BE2C (cell line): ENCODE measurements around the gene ZBTB7B.
A peak's percentile ranks its signal among the peaks of the same experiment; 100 is the strongest.

ENCODE experiments used
- DNase-seq: peaks from one replicate; pipeline ENCODE4 v3.0.0-alpha.2; 2020
- H3K27me3 ChIP-seq: fragments of 250-450 bp; sonication (Bioruptor Pico); 2 replicates; pipeline ENCODE4 v1.5.1; 2020; ENCODE audit warnings: mild to moderate bottlenecking
- H3K36me3 ChIP-seq: fragments of 250-450 bp; sonication (Bioruptor Pico); 2 replicates; pipeline ENCODE4 v1.5.1; 2020; ENCODE audit warnings: mild to moderate bottlenecking
- H3K4me1 ChIP-seq: fragments of 250-450 bp; sonication (Bioruptor Pico); 2 replicates; pipeline ENCODE4 v1.5.1; 2020
- H3K4me3 ChIP-seq: 2 replicates; pipeline ENCODE4 v1.5.1; 2011; ENCODE audit warnings: low read depth, low read length
- H3K9me3 ChIP-seq: fragments of 250-450 bp; sonication (Bioruptor Pico); 2 replicates; pipeline ENCODE4 v1.5.1; 2020
- CTCF ChIP-seq: IDR thresholded peaks from 2 replicates; pipeline ENCODE4 v1.5.1; 2012; ENCODE audit warnings: mild to moderate bottlenecking, low read depth, low read length

Gene ZBTB7B

GRCh38 chr1:154967331-154967950, 35.2 kb upstream of the ZBTB7B start:
- H3K4me3 ChIP-seq = no peak overlapping the region
- no peak for DNase-seq
- H3K9me3 ChIP-seq = no peaks in the 10 kb centered on the region
- H3K4me1 ChIP-seq = peaks cover 19% of the 10 kb centered on the region
- H3K27me3 ChIP-seq = no peaks in the 10 kb centered on the region
- no peak for TF ChIP-seq CTCF
- peaks cover 40% of the 10 kb centered on the region for H3K36me3 ChIP-seq

- Histone ChIP-seq H3K36me3 (peaks cover 40% of the 10 kb centered on the region), H3K4me1 (peaks cover 18% of the 10 kb centered on the region), H3K9me3 (no peaks in the 10 kb centered on the region), H3K27me3 (no peaks in the 10 kb centered on the region), H3K4me3 (peak overlapping the region; percentile 84)
- no peak for TF ChIP-seq CTCF
- peak; percentile 80 for DNase-seq
Observed at GRCh38 chr1:154968731-154969130, 33.9 kb upstream of the ZBTB7B start.

GRCh38 chr1:154969246-154969645, 33.4 kb upstream of the ZBTB7B start:
- DNase-seq = no peak
- TF ChIP-seq CTCF = no peak
- Histone ChIP-seq H3K36me3 (peaks cover 40% of the 10 kb centered on the region), H3K4me1 (peaks cover 18% of the 10 kb centered on the region), H3K4me3 (peak overlapping the region; percentile 84), H3K9me3 (no peaks in the 10 kb centered on the region), H3K27me3 (no peaks in the 10 kb centered on the region)

- DNase-seq = no peak
- Histone ChIP-seq H3K9me3 (no peaks in the 10 kb centered on the region), H3K36me3 (peaks cover 36% of the 10 kb centered on the region), H3K4me1 (peaks cover 18% of the 10 kb centered on the region), H3K4me3 (peak overlapping the region; percentile 84), H3K27me3 (no peaks in the 10 kb centered on the region)
- TF ChIP-seq CTCF = no peak
Observed at GRCh38 chr1:154969860-154970452, 32.6 kb upstream of the ZBTB7B start.

- H3K4me3 ChIP-seq = peak within 1 kb of the TSS; percentile 84
- DNase-seq = peak; percentile 97
Observed at GRCh38 chr1:154970631-154971340, 31.8 kb upstream of the ZBTB7B start, which contains the start of gene SHC1. Gene SHC1 (minus strand): TSS chr1:154970747. CDS start chr1:154970526, 221 bp downstream.

More at GRCh38 chr1:154970631-154971340, 31.8 kb upstream of the ZBTB7B start, which contains the start of gene SHC1:
- Histone ChIP-seq H3K27me3 (no peaks in the 10 kb centered on the region), H3K9me3 (no peaks in the 10 kb centered on the region), H3K4me1 (peaks cover 18% of the 10 kb centered on the region), H3K36me3 (peaks cover 27% of the 10 kb centered on the region)
- TF ChIP-seq CTCF = no peak
